Measurements from ENCODE around the gene SLIT2.

GRCh38 chr4:20278195-20278594 is 26.5 kb downstream of the SLIT2 start:
- no peak for TF ChIP-seq CTCF (IDR thresholded peaks at IDR 0.05)
- TF ChIP-seq EZH2 (IDR thresholded peaks at IDR 0.05; ENCODE audit: borderline replicate concordance, insufficient read depth, low read depth, low read length, poor library complexity, severe bottlenecking) = no peak

All from B cell (primary cell).